Gastroesophageal sphincter (tissue), 3 donors: ENCODE measurements around the gene VEGFB.

Experiments used
- EP300 ChIP-seq: sonication (generic); formaldehyde crosslinking; IDR thresholded peaks from one replicate; pipeline ENCODE4 v1.6.1; 2017; ENCODE audit warnings: antibody characterized with exemption, mild to moderate bottlenecking
- POLR2A ChIP-seq, 2 donors: fragments of 450-650 bp; IDR thresholded peaks; one replicate each; pipeline ENCODE4 v1.6.1; 2017; ENCODE audit warnings: antibody characterized with exemption in 2 of 2, mild to moderate bottlenecking in 2 of 2, moderate library complexity in 1 of 2
- TF ChIP-seq, protein P1 (sequence below), 4 experiments: fragments of 200-600 bp in 2 of 4; fragments of 450-650 bp in 2 of 4; sonication (generic) in 1 of 4; IDR thresholded peaks; one replicate each; pipeline ENCODE4 v1.5.1; 2017 to 2019; ENCODE audit warnings: antibody characterized with exemption in 4 of 4, mild to moderate bottlenecking in 2 of 4, moderate library complexity in 2 of 4

GRCh38 chr11:64222651-64223000 is 11.8 kb upstream of the VEGFB start:
- TF ChIP-seq, protein P1, sequence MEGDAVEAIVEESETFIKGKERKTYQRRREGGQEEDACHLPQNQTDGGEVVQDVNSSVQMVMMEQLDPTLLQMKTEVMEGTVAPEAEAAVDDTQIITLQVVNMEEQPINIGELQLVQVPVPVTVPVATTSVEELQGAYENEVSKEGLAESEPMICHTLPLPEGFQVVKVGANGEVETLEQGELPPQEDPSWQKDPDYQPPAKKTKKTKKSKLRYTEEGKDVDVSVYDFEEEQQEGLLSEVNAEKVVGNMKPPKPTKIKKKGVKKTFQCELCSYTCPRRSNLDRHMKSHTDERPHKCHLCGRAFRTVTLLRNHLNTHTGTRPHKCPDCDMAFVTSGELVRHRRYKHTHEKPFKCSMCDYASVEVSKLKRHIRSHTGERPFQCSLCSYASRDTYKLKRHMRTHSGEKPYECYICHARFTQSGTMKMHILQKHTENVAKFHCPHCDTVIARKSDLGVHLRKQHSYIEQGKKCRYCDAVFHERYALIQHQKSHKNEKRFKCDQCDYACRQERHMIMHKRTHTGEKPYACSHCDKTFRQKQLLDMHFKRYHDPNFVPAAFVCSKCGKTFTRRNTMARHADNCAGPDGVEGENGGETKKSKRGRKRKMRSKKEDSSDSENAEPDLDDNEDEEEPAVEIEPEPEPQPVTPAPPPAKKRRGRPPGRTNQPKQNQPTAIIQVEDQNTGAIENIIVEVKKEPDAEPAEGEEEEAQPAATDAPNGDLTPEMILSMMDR (IDR thresholded peaks at IDR 0.05), result no peak
- no peak for TF ChIP-seq POLR2A (IDR thresholded peaks at IDR 0.05)
- no peak for TF ChIP-seq EP300
